Measurements from ENCODE around the gene TNFAIP8L3.
A peak's percentile ranks its signal among the peaks of the same experiment; 100 is the strongest.

Gene TNFAIP8L3

DNA sequence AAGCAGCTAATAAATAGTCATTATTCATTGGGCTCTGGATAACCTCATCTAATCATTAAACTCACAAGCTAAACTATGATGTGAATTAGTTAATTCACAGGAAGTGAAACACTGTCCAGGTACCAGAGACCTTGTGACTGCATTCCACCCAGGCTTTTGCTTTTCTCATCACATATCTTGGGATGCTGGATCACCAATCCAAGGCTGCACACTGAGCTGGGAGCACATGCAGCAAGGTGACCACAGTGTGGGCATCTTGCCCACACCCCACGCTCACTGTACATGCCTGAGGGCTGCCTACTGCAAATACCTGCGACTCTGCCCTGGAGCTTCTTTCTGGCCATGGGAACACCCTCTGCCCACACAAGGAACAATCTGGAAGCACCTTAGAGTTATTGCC, 40.6 kb upstream of the TNFAIP8L3 start:
- POLR2A ChIA-PET = no interaction called here
- CTCF ChIA-PET = interaction anchor here (1.1 to 1.3 kb wide), 2 partner anchors 26 to 246 kb away, joined by 3 read pairs; no protein-coding TSS in a partner anchor
- DNase-seq (ENCODE audit: extremely low spot score) = no peak
- TF ChIP-seq, protein P1, sequence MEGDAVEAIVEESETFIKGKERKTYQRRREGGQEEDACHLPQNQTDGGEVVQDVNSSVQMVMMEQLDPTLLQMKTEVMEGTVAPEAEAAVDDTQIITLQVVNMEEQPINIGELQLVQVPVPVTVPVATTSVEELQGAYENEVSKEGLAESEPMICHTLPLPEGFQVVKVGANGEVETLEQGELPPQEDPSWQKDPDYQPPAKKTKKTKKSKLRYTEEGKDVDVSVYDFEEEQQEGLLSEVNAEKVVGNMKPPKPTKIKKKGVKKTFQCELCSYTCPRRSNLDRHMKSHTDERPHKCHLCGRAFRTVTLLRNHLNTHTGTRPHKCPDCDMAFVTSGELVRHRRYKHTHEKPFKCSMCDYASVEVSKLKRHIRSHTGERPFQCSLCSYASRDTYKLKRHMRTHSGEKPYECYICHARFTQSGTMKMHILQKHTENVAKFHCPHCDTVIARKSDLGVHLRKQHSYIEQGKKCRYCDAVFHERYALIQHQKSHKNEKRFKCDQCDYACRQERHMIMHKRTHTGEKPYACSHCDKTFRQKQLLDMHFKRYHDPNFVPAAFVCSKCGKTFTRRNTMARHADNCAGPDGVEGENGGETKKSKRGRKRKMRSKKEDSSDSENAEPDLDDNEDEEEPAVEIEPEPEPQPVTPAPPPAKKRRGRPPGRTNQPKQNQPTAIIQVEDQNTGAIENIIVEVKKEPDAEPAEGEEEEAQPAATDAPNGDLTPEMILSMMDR (IDR thresholded peaks at IDR 0.05; ENCODE audit: control extremely low read depth, extremely low read depth, low read depth, missing control alignments) = no peak

DNA sequence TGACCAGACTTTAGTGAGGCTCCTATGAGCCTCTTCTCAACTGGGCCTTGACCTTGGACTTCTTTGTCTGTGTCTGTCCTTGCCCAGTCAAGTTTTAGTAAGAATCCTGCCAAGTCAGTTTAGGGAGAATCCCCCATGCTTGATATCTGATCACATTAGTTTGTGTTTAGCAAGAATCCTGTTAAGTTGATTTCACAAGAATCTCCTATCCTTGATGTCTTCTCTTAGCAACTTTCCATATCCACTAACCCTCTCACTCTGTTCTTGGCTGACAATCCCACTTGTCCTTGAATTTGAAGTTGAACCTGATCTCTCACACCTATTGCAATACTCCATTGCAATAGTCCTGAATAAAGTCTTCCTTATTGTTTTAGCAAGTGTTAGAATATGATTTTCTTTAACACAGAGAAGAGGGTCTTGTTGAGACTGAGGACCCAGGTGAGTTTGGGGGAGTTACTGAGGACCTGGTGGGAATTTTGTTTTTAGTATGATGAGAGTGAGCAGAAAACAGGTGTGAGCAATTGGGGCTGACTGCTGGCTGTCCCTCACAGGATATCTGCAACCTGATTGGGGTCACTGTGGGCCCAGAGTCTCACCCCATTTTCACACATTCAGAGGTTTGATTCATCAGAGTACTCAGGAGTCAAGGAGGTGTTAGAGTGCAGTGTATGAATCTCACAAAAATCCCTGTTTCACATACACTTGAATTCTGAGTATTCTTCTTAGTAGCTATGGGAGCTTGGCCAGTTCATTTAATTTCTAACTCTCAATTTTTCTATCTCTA, 39.9 kb upstream of the TNFAIP8L3 start:
- POLR2A ChIA-PET = no interaction called here
- TF ChIP-seq, protein P1 (IDR thresholded peaks at IDR 0.05; ENCODE audit: control extremely low read depth, extremely low read depth, low read depth, missing control alignments) = no peak
- CTCF ChIA-PET = interaction anchor here (1.1 to 3.6 kb wide), 4 partner anchors 22 to 247 kb away, joined by 3 to 19 read pairs (median 5); no protein-coding TSS in a partner anchor
- DNase-seq (ENCODE audit: extremely low spot score) = no peak

DNA sequence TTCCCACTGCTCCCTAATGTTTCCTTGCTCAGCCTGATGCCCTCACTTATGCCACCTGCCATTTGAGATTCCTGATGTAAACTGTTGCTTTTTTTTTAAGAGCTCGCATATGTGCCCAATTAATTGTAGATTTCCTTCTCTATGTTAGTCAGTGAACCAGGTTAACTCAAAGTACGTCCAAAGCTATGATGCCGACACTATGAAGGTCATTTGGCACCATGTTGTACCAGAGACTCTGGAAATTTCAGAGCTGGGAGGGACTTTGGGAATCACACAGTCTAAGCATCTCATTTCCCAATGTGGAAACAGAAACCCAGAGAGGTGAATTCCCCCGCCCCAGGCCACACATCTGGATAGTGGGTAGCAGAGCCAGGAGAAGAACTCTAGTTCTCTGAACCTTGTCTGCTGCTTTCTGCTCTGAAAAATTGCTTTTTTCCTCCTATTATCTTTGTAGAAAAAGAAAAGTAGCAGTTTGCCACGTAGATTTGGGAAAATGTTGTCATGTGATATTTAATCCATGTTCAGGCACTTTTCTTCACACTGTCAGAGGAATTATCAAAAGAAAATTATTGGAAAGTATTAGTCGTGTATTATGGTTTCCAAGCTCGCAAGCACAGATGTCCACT, 38.5 kb upstream of the TNFAIP8L3 start:
- no peak for DNase-seq (ENCODE audit: extremely low spot score)
- POLR2A ChIA-PET = no interaction called here
- TF ChIP-seq, protein P1 (IDR thresholded peaks at IDR 0.05; ENCODE audit: control extremely low read depth, extremely low read depth, low read depth, missing control alignments) = no peak
- CTCF ChIA-PET = interaction anchor here (0.7 to 3.6 kb wide), 19 partner anchors 13 to 249 kb away, joined by 3 to 19 read pairs (median 4); no protein-coding TSS in a partner anchor

DNA sequence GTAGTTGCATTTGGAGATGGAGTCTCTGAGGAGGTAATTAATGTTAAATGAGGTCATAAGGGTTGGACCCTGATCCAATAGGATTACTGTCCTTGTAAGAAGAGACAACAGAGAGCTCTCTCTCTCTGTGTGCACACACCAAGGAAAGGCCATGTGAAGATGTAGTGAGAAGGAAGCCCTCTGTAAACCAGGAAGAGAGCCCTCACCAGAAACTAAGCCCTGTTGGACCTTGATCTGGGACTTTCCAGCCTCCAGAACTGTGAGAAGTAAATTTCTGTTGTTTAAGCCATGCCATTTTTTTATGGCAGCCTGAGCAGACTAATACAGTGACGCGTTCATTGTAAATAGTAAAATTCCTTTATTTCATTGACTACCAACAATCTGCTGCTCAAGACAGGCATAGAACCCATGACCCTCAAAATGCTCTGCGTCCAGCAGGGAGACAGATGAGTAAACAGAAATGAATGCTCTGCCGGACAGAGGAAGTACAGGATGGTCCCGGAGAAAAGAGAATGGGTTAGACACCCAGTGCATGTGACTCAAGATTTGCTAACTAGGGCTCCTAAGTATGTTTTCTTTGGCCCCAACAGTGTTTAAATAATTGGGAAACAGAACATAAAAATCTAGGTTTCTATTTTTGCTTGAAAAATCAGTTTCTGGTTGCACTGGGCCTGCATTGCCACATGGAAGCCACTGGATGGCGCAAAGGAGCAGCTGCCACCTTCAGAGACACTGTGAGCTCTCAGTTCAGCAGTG, 37.9 kb upstream of the TNFAIP8L3 start:
- ChIA-PET POLR2A (no interaction called here), CTCF (interaction anchor here (0.7 to 3.6 kb wide), 19 partner anchors 13 to 274 kb away, joined by 3 to 19 read pairs (median 4); no protein-coding TSS in a partner anchor)
- TF ChIP-seq, protein P1 (IDR thresholded peaks at IDR 0.05; ENCODE audit: control extremely low read depth, extremely low read depth, low read depth, missing control alignments) = peak; percentile 71
- no peak for DNase-seq (ENCODE audit: extremely low spot score)

DNA sequence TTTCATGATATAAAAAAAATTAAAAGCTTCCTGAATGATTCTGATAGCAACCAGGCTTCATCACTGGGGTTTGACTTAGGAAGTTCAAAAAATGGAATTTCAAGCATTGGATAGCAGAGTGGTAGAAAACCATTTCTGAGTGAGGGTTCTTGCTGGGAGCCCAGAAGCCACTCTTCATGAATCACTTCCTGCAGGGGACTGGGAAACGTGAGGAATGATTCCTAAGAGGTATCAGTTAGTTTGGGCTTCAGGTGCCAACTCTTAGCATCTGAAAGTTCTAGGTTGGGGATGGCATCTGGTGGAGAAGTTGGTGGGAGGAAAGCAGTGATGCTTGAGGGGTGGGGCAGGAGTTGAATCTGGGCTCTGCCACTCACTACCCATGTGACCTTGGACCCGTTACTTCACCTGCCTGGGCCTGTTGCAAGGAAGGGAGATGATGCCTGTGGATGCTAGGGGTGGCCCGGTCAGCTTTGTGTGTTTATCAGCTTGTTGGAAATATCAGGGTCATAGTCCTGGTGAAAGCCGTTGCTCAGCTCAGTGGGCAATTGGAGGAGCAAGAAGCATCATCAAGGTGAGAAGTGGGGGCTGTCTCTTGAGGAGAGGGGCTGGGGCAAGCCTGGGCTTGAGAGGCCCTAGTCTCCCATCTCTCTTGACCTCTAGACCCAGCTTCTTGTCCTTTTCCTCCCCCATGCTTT, 37.0 kb upstream of the TNFAIP8L3 start:
- DNase-seq (ENCODE audit: extremely low spot score) = no peak
- TF ChIP-seq, protein P1 (IDR thresholded peaks at IDR 0.05; ENCODE audit: control extremely low read depth, extremely low read depth, low read depth, missing control alignments) = no peak
- ChIA-PET CTCF (interaction anchor here (1.2 to 3.6 kb wide), 3 partner anchors 24 to 275 kb away, joined by 3 to 19 read pairs (median 7); no protein-coding TSS in a partner anchor), POLR2A (no interaction called here)

DNA sequence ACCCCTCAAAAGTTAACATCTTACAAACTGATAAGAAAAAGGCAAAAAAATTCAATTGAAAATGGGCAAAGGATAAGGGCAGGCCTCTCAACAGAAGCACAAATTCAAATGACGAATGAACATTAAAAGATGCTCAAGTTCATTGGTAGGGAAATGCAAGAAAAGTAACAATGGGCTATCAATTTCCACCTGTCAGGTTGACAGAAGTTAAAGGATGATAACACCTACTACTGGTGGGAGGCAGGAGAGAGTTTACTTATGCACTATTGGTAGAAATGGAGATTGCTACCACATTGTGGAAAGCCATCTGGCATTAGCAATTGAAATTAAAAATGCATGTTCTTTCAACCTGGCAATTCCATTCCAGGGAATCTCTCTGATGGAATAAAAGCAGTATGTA, 35.6 kb upstream of the TNFAIP8L3 start:
- TF ChIP-seq, protein P1 (IDR thresholded peaks at IDR 0.05; ENCODE audit: control extremely low read depth, extremely low read depth, low read depth, missing control alignments) = no peak
- ChIA-PET POLR2A (no interaction called here), CTCF (no interaction called here)
- DNase-seq (ENCODE audit: extremely low spot score) = no peak

Measured in GM10248 (cell line).